NCI-H1105 (cell line): ENCODE data around the gene TTC6.
"Not testable (repeated sequence)": the region's sequence is repeated elsewhere in the genome, so short reads cannot be mapped to it uniquely, and the experiment has no call there.

Experiments
- DNase-seq: peaks from one replicate; lab custom pipeline; 2025; lab: John Stamatoyannopoulos, UW

The TTC6 gene, protein sequence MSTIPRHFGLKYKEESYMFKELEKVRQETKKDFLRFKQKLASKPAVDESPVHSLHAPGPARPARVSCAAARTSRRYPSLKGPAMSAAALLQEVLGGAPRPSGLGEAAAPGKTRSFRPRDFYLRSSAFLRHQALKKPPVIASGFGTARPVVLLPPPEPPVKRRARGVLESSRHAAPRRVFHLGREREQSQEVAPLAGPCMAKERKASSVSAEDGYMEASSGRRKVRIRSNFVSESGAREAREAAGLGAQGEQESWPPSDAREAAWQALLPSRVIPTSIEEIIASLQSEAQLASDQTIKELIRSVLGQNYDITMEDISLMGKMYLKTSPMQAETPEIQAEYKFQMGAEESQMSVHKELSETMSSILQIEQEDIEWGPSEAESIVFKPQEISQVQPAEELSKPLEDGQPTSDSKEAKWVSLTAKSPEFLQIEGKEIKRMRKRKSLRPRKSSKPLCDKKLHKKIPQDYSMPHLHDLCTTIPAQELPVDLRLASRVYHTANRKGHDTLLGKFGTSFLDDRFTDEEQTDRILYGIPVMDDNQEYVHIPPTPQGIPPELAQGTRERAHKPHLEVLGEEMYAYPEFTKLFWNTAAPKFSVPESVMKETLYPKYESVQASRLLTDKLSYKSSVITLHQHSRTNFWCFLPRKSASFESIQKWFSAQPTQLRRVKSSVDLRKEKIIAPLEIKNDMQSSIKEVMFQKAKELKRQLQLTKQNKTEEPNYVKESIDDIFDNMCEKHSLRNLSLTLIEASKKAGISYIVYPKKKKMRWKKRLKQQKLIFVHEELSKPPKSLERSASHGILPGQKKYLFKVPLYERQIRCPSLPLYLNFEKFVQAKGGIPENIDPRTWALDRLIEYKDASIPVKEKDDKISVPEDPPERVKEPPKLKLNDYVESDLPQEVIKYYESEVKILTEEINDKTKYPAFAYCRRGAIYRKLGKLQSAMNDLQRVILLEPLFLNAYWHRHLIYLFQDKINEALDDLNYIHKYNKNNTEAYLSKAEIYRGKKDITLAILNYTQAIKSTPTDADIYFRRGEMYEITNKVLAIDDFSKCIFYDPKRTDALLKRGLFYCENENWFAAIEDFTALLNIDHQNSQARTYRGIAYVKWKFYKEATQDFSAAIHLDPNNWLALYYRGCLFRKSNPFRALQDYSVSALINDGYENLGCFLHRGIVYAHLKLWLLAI (N-terminal part only)

DNA sequence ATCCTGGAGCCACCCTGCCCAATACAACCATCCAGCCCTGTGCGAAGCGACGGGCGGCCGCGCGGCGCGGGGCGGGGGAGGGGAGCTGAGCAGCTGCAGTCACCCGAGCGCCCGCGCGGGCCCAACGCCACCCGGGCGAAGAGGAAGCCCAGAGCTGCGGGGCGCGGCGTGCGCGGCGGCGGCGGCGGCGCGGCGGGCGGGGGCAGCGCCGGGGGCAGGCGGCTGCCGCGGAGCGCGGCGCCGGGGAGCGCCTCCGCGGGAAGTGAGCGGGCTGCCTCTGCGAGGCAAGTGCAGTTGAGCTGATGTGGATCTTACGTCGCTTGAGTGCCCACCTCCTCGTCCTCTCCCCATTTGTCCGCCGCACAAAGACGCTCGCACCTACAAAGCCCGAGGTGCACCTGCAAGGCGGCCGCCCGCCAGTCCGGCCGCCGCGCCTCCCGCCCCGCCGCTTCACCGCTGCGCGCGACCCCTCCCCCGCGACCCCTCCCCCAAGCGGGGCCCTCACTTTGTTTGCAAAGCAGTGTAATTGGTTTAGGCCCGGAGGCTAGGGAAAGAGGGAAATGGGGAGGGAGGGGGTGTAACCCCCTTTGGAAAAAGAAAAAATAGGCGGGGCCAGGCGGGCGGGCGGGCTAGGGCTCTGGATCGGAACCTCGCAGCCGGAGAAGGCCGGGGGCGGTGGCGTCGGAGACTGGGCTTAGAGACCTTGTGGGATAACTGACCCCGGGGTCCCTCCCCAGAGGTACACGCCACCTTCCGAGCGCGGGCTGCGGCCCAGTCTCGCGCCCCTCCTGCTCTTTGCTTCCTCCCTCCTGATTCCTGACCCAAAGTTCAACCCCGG, at the start of gene TTC6, which contains the start of gene FOXA1:
TTC6 (plus strand) TSS at position 659 of the 838 bp plus-strand sequence. CDS start 26,436 bp downstream, outside the sequence.
FOXA1 (minus strand) TSS at position 279 of the 838 bp plus-strand sequence; CDS start at position 2, 277 bp downstream.
- DNase-seq: peak; percentile 95

DNA sequence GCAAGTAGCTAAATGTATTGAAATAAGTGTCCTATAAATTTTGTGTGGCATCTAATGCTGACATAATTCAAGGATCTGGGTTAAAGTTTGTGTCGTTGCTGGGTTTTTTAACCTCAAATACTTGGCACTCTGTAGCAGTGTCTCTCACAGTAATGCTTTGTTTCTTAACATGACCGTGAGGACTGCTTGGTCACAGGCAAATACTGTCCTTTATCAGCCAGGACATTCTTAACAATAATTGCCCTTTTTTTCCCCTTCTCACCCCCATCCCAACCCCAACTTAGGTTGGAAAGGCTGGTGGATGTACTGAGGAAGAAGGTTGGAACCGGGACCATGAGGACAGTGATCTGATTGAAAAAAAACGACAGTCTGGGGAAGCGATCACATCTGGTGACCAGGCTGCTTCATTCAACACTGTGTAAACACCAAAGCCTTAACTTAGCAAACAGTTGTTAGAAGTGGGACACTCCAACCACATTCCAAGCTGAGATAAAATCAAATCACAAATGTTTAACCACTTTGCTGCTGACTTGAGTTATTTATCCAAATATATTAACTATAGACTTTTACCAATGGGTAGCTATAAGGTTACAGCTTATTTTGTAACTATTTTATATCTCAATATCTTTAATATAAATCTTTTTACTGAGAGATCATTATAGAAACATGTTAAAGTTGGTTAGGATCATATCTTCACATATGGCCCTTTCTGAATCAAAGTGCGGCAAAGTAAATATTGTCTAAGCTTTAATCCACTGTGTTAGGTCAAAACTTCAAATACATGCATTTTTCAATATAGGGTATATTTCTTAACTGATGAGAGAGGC, 48.6 kb upstream of the TTC6 start:
- DNase-seq: no peak

DNA sequence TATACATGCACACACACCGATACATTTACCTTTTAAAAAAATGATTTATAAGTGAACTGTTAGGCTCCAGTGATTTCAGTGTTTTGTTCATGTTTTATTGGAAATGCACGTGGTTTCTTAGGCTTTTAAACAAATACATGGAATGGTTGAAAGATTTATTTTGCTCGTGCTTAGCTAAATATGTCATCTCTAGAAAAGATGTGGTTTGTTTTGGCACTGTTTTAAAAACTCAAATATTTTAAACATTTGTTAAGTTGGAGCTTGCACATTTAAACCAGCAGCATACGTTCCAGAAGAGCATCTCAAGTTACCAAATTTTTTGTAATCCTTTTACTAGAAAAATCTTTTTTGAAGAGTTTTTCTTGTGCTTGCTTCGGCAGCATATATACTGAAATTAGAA, 44.9 kb upstream of the TTC6 start:
- DNase-seq: no peak

DNA sequence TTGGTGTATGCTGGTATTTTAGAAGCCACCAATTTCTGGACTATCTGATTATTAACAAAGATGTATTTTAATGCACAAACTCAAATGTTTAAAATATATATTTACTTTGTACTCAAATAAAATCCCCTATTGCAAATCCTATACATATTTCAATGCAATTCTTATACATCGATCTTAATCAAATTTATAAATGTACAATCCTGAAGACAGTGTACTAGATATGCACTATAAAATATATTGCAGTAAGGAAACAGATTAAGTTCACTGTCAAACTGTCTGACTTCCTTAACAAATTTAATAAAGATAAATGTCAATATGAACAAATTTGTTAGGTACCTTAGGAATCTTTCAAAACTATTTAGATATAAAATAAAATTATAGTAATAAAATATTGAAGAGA, 44.3 kb upstream of the TTC6 start:
- no peak for DNase-seq

DNA sequence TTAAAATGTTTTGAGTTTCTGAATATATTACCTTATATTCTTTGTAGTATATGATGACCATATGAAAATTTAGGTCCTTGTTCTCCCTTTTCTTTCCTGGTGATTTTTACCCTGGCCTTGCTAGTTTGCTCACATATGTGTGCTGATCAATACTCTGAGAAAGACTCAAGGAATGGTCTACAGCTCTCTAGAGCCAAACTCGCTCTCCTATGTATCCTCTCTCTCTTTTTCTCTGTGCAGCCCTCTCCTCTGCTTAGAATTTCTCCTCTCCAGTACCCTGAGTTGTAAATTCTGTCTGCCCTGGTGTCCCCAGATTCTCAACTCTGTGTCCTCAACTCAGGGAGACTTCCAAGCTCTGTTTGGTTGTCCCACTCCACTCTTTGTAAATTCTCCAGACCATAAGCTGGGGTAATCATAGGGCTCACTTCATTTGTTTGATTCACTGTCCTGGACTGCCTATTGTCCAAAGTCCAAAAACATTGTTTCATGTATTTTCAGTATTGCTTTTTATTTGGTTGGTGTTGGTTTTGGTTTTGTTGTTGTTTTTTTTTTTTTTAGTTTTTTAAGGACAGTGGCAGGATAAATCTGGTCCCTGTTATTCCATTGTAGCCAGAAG, 41.4 kb upstream of the TTC6 start:
- DNase-seq: no peak

DNA sequence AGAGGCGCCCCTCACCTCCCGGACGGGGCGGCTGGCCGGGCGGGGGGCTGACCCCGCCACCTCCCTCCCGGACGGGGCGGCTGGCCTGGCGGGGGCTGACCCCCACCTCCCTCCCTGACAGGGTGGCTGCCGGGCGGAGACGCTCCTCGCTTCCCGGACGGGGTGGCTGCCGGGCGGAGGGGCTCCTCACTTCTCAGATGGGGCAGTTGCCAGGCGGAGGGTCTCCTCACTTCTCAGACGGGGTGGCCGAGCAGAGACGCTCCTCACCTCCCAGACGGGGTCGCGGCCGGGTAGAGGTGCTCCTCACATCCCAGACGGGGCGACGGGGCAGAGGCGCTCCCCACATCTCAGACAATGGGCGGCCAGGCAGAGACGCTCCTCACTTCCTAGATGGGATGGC, 39.8 kb upstream of the TTC6 start:
- not testable (repeated sequence) for DNase-seq

DNA sequence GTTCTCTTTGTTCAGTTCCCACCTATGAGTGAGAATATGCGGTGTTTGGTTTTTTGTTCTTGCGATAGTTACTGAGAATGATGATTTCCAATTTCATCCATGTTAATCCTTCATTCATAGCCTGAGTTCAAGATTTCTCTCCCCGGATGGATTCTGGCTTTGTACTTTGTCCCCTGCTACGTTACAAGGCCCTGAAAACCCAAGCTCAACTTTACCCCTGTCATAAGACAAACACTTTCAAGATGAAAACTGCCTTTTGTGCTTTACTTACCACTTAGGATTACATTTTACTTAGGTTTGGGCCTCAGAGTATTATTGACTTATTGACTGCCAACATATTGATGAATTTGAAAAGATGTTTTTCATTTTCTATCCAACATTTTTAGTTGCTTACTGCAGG, 36.7 kb upstream of the TTC6 start:
- DNase-seq: no peak

DNA sequence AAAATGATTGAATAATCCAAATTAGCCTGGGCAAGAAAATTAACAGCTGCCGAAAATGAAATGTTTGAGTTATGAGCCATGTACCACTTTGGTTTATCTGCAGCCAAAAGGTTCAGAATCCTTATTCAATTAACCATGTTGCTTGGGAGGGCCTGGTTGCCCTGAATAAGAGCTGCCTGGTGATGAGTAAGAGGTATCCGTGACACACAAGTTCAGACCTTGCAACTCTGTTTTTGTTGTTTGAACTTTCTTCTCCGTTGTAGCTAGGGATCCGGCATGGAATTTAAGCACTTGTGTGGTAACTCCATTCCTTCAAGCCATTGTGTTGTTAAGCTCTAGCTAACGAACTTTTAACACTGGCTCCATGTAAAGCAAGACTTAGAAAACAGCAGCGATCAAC, 36.0 kb upstream of the TTC6 start:
- no peak for DNase-seq

DNA sequence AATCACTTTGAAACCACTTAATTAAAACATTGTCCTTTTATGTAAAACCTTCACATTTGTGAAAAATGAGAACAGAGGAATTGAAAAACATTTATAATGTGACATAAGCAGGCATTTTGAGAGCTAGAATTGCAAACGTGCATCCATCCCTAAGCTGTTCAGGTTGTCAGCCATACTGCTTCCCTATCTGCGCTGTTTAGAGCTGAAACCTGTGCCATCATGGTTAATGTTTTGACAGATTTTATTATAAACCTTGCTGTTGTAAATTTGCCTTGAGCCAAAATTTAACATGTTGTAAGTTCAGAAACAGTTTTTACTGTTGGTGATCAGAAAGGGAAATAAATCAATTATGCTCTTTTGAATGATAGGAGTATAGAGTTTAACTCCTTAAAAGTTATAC, 32.2 kb upstream of the TTC6 start:
- no peak for DNase-seq

DNA sequence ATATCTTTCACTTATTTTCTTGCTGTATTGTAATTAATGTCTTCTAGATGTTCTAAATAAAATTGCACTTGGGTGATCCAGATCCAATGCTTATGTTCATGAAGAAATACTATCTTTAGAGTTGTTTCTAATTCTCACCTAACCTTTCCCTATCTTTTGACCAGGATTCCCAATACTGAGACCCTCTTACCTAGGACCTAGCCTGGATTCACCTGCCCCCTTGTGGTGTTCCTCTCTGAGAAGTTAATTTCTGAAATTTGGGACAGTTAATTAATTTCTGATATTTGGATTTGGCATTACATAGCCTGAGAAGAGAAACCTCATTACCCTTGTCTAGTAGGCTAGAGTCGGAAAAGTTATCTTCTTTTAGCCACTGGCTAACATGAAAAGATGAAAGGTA, 29.9 kb upstream of the TTC6 start:
- no peak for DNase-seq

DNA sequence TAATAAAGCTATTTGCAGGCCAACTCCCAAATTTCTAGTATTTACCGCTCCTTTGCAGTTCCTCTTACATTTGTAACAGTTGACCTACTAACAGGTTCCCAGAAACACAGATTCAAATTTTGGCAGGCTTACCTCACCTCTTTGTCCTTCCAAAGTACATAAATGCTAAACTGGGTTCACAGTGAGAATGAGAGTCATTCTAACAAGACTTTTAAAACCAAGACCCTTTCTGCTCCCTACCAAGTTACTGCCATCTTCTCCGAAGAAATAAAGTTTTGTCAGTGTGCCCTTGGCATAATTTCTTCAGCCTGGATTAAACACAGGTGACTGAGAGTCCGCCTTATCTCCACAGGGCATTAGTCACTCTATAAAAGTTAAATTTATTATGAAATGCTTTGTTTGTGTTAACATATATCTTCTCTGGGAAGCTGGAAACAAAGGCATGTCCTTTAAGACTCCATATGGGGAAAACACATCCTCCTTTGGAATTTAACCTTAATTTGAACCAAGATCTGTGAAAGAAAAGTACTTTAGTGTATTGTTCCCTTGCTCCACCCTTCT, 28.5 kb upstream of the TTC6 start:
- no peak for DNase-seq

DNA sequence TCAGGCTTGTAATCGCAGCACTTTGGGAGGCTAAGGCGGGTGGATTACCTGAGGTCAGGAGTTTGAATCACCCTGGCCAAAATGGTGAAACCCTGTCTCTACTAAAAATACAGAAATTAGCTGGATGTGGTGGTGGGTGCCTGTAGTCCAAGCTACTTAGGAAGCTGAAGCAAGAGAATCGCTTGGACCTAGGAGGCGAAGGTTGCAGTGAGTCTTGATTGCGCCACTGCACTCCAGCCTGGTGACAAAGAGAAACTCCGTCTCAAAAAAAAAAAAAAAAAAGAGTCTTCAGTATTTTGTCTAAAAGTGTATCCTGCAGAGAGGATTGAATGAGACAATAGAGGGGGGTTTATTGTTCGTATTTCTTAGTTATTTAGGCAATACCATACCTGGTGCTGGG, 25.7 kb upstream of the TTC6 start:
- DNase-seq: no peak

DNA sequence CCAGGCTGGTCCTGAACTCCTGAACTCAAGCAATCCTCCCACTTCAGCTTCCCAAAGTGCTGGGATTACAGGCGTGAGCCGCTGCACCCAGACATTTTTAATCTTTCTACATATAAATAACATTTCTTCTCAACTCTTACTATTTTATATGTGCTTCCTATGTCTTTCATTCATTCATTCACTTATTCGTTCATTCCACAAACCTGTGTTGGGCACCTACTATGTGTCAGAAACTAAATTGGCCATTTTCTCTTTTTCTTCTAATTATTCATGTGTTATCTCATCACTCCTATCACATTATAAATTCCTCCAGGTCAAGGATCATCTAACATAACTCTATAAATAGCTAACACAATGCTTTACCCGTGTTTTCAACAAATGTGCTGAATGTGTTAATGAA, 24.0 kb upstream of the TTC6 start:
- DNase-seq: no peak

DNA sequence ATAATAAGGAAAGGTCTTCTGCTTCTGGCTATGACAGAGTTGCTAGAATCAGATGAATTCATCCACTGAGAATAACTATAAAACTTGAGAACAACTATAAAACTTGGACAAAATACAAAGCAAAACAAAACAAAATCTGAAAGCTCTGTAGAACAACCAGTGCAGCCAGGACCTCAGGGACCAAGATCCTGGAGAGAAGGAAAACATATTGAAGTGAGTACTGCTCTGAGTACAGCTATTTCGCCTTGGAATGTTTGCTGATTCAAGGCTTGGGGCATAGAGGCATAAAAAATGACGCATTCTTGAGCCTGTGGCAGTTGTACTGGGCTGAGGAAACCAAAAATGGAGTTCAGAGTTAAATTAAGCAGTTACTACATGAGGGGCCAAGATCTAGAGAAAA, 22.1 kb upstream of the TTC6 start:
- DNase-seq: no peak

DNA sequence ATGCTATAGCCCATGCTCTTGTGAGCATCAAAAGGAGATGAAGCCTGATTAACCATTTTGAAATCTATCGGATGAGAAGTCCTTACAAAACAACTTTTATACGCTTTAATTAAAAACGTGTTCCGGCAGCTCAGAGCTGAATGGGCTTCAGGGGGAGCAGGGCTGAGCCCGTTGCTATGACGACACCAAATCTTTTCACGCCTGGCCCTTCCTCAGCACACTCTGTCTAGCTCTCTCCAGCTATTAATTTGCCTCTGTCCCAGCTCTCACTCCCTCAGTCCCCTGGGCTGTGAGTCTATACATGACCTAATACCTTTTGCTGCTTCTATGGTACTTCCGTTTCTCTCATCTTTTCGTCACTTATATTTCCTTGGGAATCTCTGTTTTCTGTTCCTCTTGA, 16.2 kb upstream of the TTC6 start:
- DNase-seq: no peak

DNA sequence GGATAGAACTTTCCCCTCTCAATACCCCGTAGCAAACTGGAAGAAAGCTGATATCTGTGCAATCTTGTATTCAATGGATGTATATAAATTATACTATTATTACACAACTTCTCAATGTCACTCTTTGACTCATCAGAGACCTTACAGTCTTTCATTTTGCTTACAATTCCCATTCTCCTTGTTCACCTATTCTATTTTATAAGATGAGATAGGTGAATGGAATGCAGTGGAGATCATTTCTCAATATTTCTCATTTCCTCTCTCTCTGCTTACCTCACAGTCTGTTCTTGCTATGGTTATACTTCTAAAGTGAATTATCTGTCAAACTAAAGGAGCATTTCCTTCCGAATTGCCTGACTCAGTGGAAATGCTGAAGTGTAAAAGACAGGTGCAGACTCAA, 15.3 kb upstream of the TTC6 start:
- no peak for DNase-seq

DNA sequence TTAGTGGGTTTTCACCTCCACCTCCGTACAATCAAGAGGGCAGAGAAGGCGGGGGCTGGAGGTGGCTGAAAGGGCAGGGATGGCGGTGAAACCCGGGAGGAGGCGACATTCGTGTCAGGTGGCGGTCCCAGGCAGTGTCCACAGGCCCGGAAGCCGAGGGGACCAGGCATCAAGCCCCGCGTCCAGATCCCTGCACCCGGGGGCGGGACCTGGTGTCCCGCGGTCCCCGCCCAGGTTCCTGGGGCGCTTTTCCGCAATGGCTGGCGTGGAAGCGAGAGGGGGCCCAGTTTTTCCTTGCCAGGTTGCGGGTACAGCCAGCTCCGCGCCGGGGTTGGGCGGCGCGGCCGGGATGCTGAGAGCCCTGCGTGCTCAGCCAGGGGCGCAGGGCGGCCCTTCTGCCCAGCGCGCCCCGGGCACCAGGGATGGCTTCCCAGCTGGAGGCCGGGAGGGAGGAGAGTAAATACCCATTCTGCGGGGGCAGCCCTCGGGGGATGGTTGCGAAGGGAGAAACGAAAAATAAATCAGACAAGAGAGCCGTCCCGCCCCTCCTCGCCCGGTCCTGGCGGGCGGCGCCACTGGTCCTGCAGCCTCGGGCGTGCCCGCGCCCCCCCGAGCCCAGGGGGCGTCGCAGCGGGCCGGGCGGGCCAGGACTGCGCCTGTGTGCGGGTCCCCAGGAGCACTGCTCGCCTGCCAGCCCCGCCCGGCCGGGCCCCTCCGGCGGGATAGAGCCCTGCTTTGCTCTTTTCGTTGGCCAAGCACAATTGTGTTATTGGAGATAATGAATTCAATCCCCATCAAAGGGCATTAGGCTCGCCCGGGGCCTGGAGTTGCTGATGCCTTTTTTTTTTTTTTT, 11.8 kb upstream of the TTC6 start:
- DNase-seq: peak; percentile 82

DNA sequence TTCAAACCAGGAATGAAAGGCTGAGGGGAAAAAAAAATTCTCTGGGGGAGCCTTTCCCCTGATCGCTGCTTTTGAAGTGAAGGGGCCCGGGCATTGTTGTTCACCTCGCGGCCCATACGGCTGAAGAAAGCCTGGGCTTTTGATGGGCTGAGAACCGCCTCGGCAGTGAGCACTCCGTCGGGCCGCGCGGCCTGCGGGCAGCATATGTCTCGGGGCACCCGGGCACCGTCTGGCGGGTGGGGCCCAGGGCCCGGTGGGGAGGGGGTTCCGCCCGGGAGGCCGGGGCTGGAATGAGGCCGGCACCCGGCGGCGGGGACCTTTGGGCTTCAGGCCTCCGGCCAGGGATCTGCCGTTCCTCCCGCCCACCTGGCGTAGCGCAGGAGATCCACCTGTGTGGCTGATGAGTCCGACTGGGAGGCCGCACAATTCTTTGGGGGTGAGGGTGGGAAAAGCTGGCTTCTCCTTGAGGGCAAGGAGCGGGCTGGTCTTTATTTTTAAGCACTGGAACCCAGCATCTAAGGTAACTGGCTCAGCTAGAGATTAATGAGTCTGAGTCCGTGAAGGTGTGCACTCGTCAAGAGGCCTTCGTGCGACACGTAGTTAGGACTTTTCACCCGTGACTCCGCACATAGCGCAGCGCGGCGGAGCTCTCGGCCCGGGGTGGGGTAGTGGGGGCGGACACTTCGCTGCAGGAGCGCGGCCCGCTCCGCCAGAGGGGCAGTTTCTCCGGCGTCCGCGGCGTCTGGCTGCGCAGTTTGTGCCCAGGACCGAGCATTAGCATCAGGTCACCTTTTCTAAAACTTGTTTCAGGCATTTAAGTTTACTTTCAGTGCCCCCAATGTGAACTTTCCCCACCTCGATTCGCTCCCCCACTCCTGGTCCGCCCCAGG, 11.0 kb upstream of the TTC6 start:
- DNase-seq: no peak
